Measurements from ENCODE around the gene TMEM150B. TPM values are rescaled to one million over a fixed set of nuclear protein-coding genes. Genes with fewer than 3 reads are reported as not detected.

Gene TMEM150B
- total RNA-seq, 2 experiments from 2014 or later = not detected

- intact Hi-C loops (cut with micrococcal nuclease) = no loop called here
- POLR2A ChIA-PET = no interaction called here
- DNase-seq = no peak
- Mint-ChIP-seq H3K27ac (peak overlapping the region; percentile 74), H3K9me3 (no peaks in the 10 kb centered on the region), H3K27me3 (no peaks in the 10 kb centered on the region), H3K4me3 (no peak overlapping the region), H3K36me3 (peaks cover 27% of the 10 kb centered on the region), H3K4me1 (ENCODE audit: low read depth) (peaks cover 33% of the 10 kb centered on the region)
- CTCF ChIA-PET = no interaction called here
Measured at GRCh38 chr19:55276720-55277430, 48.3 kb downstream of the TMEM150B start.

GRCh38 chr19:55275851-55276719, 49.1 kb downstream of the TMEM150B start:
- Mint-ChIP-seq H3K27me3 (no peaks in the 10 kb centered on the region), H3K9me3 (no peaks in the 10 kb centered on the region), H3K36me3 (peaks cover 29% of the 10 kb centered on the region), H3K27ac (peak overlapping the region; percentile 74), H3K4me1 (ENCODE audit: low read depth) (peaks cover 32% of the 10 kb centered on the region), H3K4me3 (no peak overlapping the region)
- intact Hi-C loops (cut with micrococcal nuclease) = no loop called here
- CTCF ChIA-PET = no interaction called here
- POLR2A ChIA-PET = interaction anchor here (0.7 kb wide), 1 partner anchor 17 kb away, joined by 4 read pairs; the partner anchor contains the start of gene PPP6R1
- peak; percentile 26 for DNase-seq

- POLR2A ChIA-PET = no interaction called here
- DNase-seq = no peak
- intact Hi-C loops (cut with micrococcal nuclease) = no loop called here
- peaks cover 20% of the 10 kb centered on the region for H3K4me1 Mint-ChIP-seq (ENCODE audit: low read depth)
- H3K4me3 Mint-ChIP-seq = no peak overlapping the region
- no peak overlapping the region for H3K27ac Mint-ChIP-seq
- peaks cover 38% of the 10 kb centered on the region for H3K36me3 Mint-ChIP-seq
- CTCF ChIA-PET = no interaction called here
- H3K27me3 Mint-ChIP-seq = no peaks in the 10 kb centered on the region
- H3K9me3 Mint-ChIP-seq = no peaks in the 10 kb centered on the region
Measured at GRCh38 chr19:55273978-55274707, 51.0 kb downstream of the TMEM150B start.

- intact Hi-C loops (cut with micrococcal nuclease) = no loop called here
- DNase-seq = no peak
- H3K9me3 Mint-ChIP-seq = no peaks in the 10 kb centered on the region
- no peak overlapping the region for H3K27ac Mint-ChIP-seq
- H3K4me1 Mint-ChIP-seq (ENCODE audit: low read depth) = peaks cover 11% of the 10 kb centered on the region
- no peak overlapping the region for H3K4me3 Mint-ChIP-seq
- ChIA-PET CTCF (no interaction called here), POLR2A (no interaction called here)
- H3K27me3 Mint-ChIP-seq = no peaks in the 10 kb centered on the region
- peaks cover 35% of the 10 kb centered on the region for H3K36me3 Mint-ChIP-seq
Measured at GRCh38 chr19:55272142-55272541, 53.0 kb downstream of the TMEM150B start.

- ChIA-PET CTCF (interaction anchor here (1.1 kb wide), 1 partner anchor 110 kb away, joined by 3 read pairs; no protein-coding TSS in a partner anchor), POLR2A (interaction anchor here (1.1 kb wide), 1 partner anchor 11 kb away, joined by 3 read pairs; the partner anchor contains the start of gene PPP6R1)
- Mint-ChIP-seq H3K4me3 (no peak overlapping the region), H3K27ac (no peak overlapping the region), H3K27me3 (no peaks in the 10 kb centered on the region), H3K36me3 (peaks cover 29% of the 10 kb centered on the region), H3K4me1 (ENCODE audit: low read depth) (no peaks in the 10 kb centered on the region), H3K9me3 (peaks cover 7% of the 10 kb centered on the region)
- intact Hi-C loops (cut with micrococcal nuclease) = no loop called here
- no peak for DNase-seq
Measured at GRCh38 chr19:55270172-55270942, 54.8 kb downstream of the TMEM150B start.

- ChIA-PET POLR2A (no interaction called here), CTCF (interaction anchor here (1.1 to 1.2 kb wide), 2 partner anchors 109 to 198 kb away, joined by 3 read pairs; no protein-coding TSS in a partner anchor)
- Mint-ChIP-seq H3K27me3 (no peaks in the 10 kb centered on the region), H3K4me3 (no peak overlapping the region), H3K27ac (no peak overlapping the region), H3K4me1 (ENCODE audit: low read depth) (no peaks in the 10 kb centered on the region), H3K9me3 (peaks cover 7% of the 10 kb centered on the region), H3K36me3 (peaks cover 29% of the 10 kb centered on the region)
- no peak for DNase-seq
- intact Hi-C loops (cut with micrococcal nuclease) = no loop called here
Measured at GRCh38 chr19:55269299-55269698, 55.8 kb downstream of the TMEM150B start.

- Mint-ChIP-seq H3K4me1 (ENCODE audit: low read depth) (no peaks in the 10 kb centered on the region), H3K9me3 (peaks cover 7% of the 10 kb centered on the region), H3K27me3 (no peaks in the 10 kb centered on the region), H3K36me3 (peaks cover 16% of the 10 kb centered on the region), H3K4me3 (no peak overlapping the region), H3K27ac (no peak overlapping the region)
- ChIA-PET CTCF (no interaction called here), POLR2A (no interaction called here)
- no peak for DNase-seq
- intact Hi-C loops (cut with micrococcal nuclease) = no loop called here
Measured at GRCh38 chr19:55266840-55267239, 58.3 kb downstream of the TMEM150B start.

GRCh38 chr19:55266404-55266803, 58.7 kb downstream of the TMEM150B start:
- Mint-ChIP-seq H3K36me3 (peaks cover 16% of the 10 kb centered on the region), H3K27me3 (no peaks in the 10 kb centered on the region), H3K4me3 (no peak overlapping the region), H3K4me1 (ENCODE audit: low read depth) (no peaks in the 10 kb centered on the region), H3K9me3 (peaks cover 7% of the 10 kb centered on the region), H3K27ac (no peak overlapping the region)
- POLR2A ChIA-PET = no interaction called here
- intact Hi-C loops (cut with micrococcal nuclease) = no loop called here
- CTCF ChIA-PET = no interaction called here
- no peak for DNase-seq

- peaks cover 7% of the 10 kb centered on the region for H3K9me3 Mint-ChIP-seq
- H3K27ac Mint-ChIP-seq = no peak overlapping the region
- H3K4me1 Mint-ChIP-seq (ENCODE audit: low read depth) = no peaks in the 10 kb centered on the region
- intact Hi-C loops (cut with micrococcal nuclease) = no loop called here
- H3K4me3 Mint-ChIP-seq = no peak overlapping the region
- POLR2A ChIA-PET = no interaction called here
- DNase-seq = no peak
- H3K36me3 Mint-ChIP-seq = peaks cover 15% of the 10 kb centered on the region
- CTCF ChIA-PET = no interaction called here
- no peaks in the 10 kb centered on the region for H3K27me3 Mint-ChIP-seq
Measured at GRCh38 chr19:55265723-55266386, 59.3 kb downstream of the TMEM150B start.

- Mint-ChIP-seq H3K36me3 (peaks cover 12% of the 10 kb centered on the region), H3K4me1 (ENCODE audit: low read depth) (peaks cover 4% of the 10 kb centered on the region), H3K4me3 (no peak overlapping the region), H3K27me3 (no peaks in the 10 kb centered on the region), H3K27ac (no peak overlapping the region), H3K9me3 (peaks cover 7% of the 10 kb centered on the region)
- ChIA-PET POLR2A (no interaction called here), CTCF (no interaction called here)
- intact Hi-C loops (cut with micrococcal nuclease) = no loop called here
- no peak for DNase-seq
Measured at GRCh38 chr19:55265173-55265572, 60.0 kb downstream of the TMEM150B start.

- Mint-ChIP-seq H3K4me1 (ENCODE audit: low read depth) (peaks cover 8% of the 10 kb centered on the region), H3K9me3 (peaks cover 7% of the 10 kb centered on the region), H3K27ac (no peak overlapping the region), H3K4me3 (no peak overlapping the region), H3K36me3 (peaks cover 10% of the 10 kb centered on the region), H3K27me3 (no peaks in the 10 kb centered on the region)
- CTCF ChIA-PET = no interaction called here
- POLR2A ChIA-PET = no interaction called here
- intact Hi-C loops (cut with micrococcal nuclease) = no loop called here
- DNase-seq = no peak
Measured at GRCh38 chr19:55264531-55264930, 60.6 kb downstream of the TMEM150B start.
